Keratinocyte (primary cell): ENCODE measurements around the gene CAMK2D. TPM values are rescaled to one million over a fixed set of nuclear protein-coding genes. Genes with fewer than 3 reads are reported as not detected.
A peak's percentile ranks its signal among the peaks of the same experiment; 100 is the strongest.

ENCODE experiments used
- DNase-seq: peaks from one replicate; pipeline ENCODE4 v3.0.0-alpha.2; 2011; ENCODE audit warnings: low read depth, missing footprints, low spot score
- FAIRE-seq: peaks from 2 replicates; lab custom pipeline; 2011; peaks lifted over from hg19 to GRCh38; lab: Jason Lieb, UNC
- H2AFZ ChIP-seq: 2 replicates; pipeline ENCODE4 v1.6.0; 2012; ENCODE audit warnings: low read length, control low read depth, inconsistent platforms; ENCODE audit not compliant: control insufficient read depth
- H3K27ac ChIP-seq: 2 replicates; pipeline ENCODE4 v1.5.1; 2011; ENCODE audit warnings: low read length; ENCODE audit not compliant: control insufficient read depth, insufficient read depth
- H3K27me3 ChIP-seq: 3 replicates; pipeline ENCODE4 v1.6.0; 2011; ENCODE audit warnings: low read length; ENCODE audit not compliant: control insufficient read depth, insufficient read depth; ENCODE audit errors: extremely low read depth
- H3K36me3 ChIP-seq, 2 experiments: 2 replicates in 1 of 2; 3 replicates in 1 of 2; pipeline ENCODE4 v1.5.1; 2011; ENCODE audit warnings: low read length in 2 of 2, mild to moderate bottlenecking in 1 of 2; ENCODE audit not compliant: control insufficient read depth in 2 of 2, insufficient read depth in 2 of 2; ENCODE audit errors: extremely low read depth in 1 of 2
- H3K4me1 ChIP-seq: 3 replicates; pipeline ENCODE4 v1.5.1; 2011; ENCODE audit warnings: low read length; ENCODE audit not compliant: control insufficient read depth, insufficient read depth; ENCODE audit errors: extremely low read depth
- H3K4me2 ChIP-seq: 3 replicates; pipeline ENCODE4 v1.6.0; 2011; ENCODE audit warnings: low read depth, low read length; ENCODE audit not compliant: control insufficient read depth, insufficient read depth; ENCODE audit errors: extremely low read depth
- H3K4me3 ChIP-seq, 3 experiments: fragments of 200-600 bp in 1 of 3; sonication (generic) in 1 of 3; 2 replicates in 2 of 3; 3 replicates in 1 of 3; pipeline ENCODE4 v1.5.1; 2011 to 2016; ENCODE audit warnings: low read length in 3 of 3, mild to moderate bottlenecking in 3 of 3, control low read depth in 2 of 3, inconsistent platforms in 1 of 3, low read depth in 1 of 3, mixed read lengths in 1 of 3, mixed run types in 1 of 3, moderate library complexity in 1 of 3; ENCODE audit not compliant: control insufficient read depth in 2 of 3, insufficient read depth in 2 of 3; ENCODE audit errors: extremely low read depth in 1 of 3
- H3K79me2 ChIP-seq: 2 replicates; pipeline ENCODE4 v1.6.0; 2012; ENCODE audit warnings: low read length; ENCODE audit not compliant: control insufficient read depth, insufficient read depth
- H3K9ac ChIP-seq: 3 replicates; pipeline ENCODE4 v1.6.0; 2011; ENCODE audit warnings: low read length; ENCODE audit not compliant: control insufficient read depth, insufficient read depth; ENCODE audit errors: extremely low read depth
- H3K9me1 ChIP-seq: 3 replicates; pipeline ENCODE4 v1.6.0; 2011; ENCODE audit warnings: low read length; ENCODE audit not compliant: control insufficient read depth, insufficient read depth; ENCODE audit errors: extremely low read depth
- H3K9me3 ChIP-seq: 2 replicates; pipeline ENCODE4 v1.5.1; 2012; ENCODE audit warnings: low read depth, low read length; ENCODE audit not compliant: control insufficient read depth
- H4K20me1 ChIP-seq: 3 replicates; pipeline ENCODE4 v1.6.0; 2011; ENCODE audit warnings: low read length; ENCODE audit not compliant: control insufficient read depth, insufficient read depth; ENCODE audit errors: extremely low read depth
- EZH2 ChIP-seq: IDR thresholded peaks from one replicate; pipeline ENCODE4 v1.6.1; 2012; ENCODE audit warnings: inconsistent platforms, mild to moderate bottlenecking, low read length, moderate library complexity
- dilution Hi-C: fragments of 300-500 bp; cut with MboI; formaldehyde crosslinking; loops from one replicate; pipeline ENCODE4 v1.7.0; 2020; ENCODE audit warnings: low sequenced_read_pairs; ENCODE audit not compliant: extremely low pct_ligation_motif_present
- polyA plus RNA-seq, 5 experiments: library from polyadenylated mRNA; depleted of rRNA in 3 of 5; stranded (reverse) in 3 of 5; stranded (forward) in 1 of 5; unstranded in 1 of 5; fragments of >200 nt; gene quantifications; 1 replicate in 1 of 5; 2 replicates in 3 of 5; 3 replicates in 1 of 5; pipeline versions ENCODE4 v1.2.1 to v1.2.3, GENCODE V29; 2011 to 2012; ENCODE audit warnings: missing spikeins in 2 of 5, low read depth in 1 of 5, low replicate concordance in 1 of 5
- TF ChIP-seq, protein P1 (sequence below), 3 experiments: IDR thresholded peaks in 1 of 3; conservative IDR thresholded peaks in 1 of 3; optimal IDR thresholded peaks in 1 of 3; 2 replicates in 2 of 3; 3 replicates in 1 of 3; pipeline versions ENCODE3 to v1.5.1; 2011; ENCODE audit warnings: low read length in 3 of 3, mild to moderate bottlenecking in 3 of 3, moderate library complexity in 2 of 3, control low read depth in 1 of 3, inconsistent platforms in 1 of 3; ENCODE audit not compliant: insufficient read depth in 2 of 3; ENCODE audit errors: extremely low read depth in 1 of 3

Gene CAMK2D
- polyA plus RNA-seq, 1 donor (not counting 4 experiments of a cell fraction or from before 2014, with no cell fraction given) = 18.8 TPM

DNA sequence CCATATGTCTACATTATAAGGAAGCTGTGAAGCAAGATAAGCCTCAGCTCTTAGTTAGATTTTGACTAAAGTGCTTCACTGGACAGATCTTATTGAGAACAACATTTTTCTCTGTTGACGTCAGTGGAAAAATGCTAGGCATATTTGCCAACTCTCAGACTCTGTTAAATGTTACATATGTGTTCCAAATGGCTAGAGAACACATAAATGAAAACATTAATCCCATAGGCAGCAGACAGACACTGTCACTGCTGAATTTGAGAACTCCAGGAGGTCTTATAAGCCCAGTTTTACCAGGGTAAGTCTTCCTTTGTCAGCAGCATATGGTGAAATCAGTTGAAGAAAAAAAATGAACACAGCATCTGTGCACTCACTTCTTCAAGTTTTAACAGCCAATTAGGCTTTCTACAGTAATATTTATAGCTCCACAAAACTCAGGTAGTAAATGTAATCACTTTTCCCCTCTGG is 186.9 kb downstream of the CAMK2D start:
- Histone ChIP-seq H3K27me3 (no peaks in the 10 kb centered on the region), H3K9me1 (no peaks in the 10 kb centered on the region), H3K4me1 (peaks cover 3% of the 10 kb centered on the region), H3K79me2 (no peaks in the 10 kb centered on the region), H3K27ac (no peak overlapping the region), H3K36me3 (no peaks in the 10 kb centered on the region), H3K9ac (no peak overlapping the region), H3K4me3 (no peak overlapping the region), H2AFZ (no peak overlapping the region), H4K20me1 (no peaks in the 10 kb centered on the region), H3K4me2 (no peak overlapping the region), H3K9me3 (no peaks in the 10 kb centered on the region)
- DNase-seq (no peak), FAIRE-seq (peak; percentile 34)
- dilution Hi-C loops = no loop called here
- TF ChIP-seq EZH2 = no peak
- TF ChIP-seq, protein P1, sequence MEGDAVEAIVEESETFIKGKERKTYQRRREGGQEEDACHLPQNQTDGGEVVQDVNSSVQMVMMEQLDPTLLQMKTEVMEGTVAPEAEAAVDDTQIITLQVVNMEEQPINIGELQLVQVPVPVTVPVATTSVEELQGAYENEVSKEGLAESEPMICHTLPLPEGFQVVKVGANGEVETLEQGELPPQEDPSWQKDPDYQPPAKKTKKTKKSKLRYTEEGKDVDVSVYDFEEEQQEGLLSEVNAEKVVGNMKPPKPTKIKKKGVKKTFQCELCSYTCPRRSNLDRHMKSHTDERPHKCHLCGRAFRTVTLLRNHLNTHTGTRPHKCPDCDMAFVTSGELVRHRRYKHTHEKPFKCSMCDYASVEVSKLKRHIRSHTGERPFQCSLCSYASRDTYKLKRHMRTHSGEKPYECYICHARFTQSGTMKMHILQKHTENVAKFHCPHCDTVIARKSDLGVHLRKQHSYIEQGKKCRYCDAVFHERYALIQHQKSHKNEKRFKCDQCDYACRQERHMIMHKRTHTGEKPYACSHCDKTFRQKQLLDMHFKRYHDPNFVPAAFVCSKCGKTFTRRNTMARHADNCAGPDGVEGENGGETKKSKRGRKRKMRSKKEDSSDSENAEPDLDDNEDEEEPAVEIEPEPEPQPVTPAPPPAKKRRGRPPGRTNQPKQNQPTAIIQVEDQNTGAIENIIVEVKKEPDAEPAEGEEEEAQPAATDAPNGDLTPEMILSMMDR (optimal IDR thresholded peaks at IDR 0.05 in 1 of 3, IDR thresholded peaks at IDR 0.05 in 1 of 3, conservative IDR thresholded peaks at IDR 0.05 in 1 of 3; ENCODE audit: extremely low read depth in 1 of 3, insufficient read depth in 2 of 3, low read length in 3 of 3) = no peak

DNA sequence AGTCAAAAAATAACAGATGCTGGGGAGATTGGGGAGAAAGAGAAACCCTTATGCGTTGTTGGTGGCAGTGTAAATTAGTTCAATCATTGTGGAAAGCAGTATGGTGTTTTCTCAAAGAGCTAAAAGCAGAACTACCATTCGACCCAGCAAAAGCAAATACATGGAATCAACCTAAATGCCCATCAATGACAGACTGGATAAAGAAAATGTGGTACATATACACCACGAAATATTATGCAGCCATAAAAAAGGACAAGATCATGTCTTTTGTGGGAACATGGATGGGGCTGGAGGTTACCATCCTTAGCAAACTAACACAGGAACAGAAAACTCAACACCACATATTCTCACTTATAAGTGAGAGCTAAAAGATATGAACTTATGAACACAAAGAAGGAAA is 188.9 kb downstream of the CAMK2D start:
- no peak overlapping the region for H3K4me2 ChIP-seq
- H2AFZ ChIP-seq = no peak overlapping the region
- DNase-seq = no peak
- H4K20me1 ChIP-seq = no peaks in the 10 kb centered on the region
- H3K4me1 ChIP-seq = peaks cover 3% of the 10 kb centered on the region
- no peaks in the 10 kb centered on the region for H3K79me2 ChIP-seq
- H3K9me1 ChIP-seq = no peaks in the 10 kb centered on the region
- FAIRE-seq = peak; percentile 13
- H3K9ac ChIP-seq = no peak overlapping the region
- no peak overlapping the region for H3K27ac ChIP-seq
- no peak for TF ChIP-seq EZH2
- TF ChIP-seq, protein P1 (optimal IDR thresholded peaks at IDR 0.05 in 1 of 3, IDR thresholded peaks at IDR 0.05 in 1 of 3, conservative IDR thresholded peaks at IDR 0.05 in 1 of 3; ENCODE audit: extremely low read depth in 1 of 3, insufficient read depth in 2 of 3, low read length in 3 of 3) = no peak
- H3K4me3 ChIP-seq = no peak overlapping the region
- dilution Hi-C loops = no loop called here
- no peaks in the 10 kb centered on the region for H3K36me3 ChIP-seq
- H3K9me3 ChIP-seq = no peaks in the 10 kb centered on the region
- no peaks in the 10 kb centered on the region for H3K27me3 ChIP-seq
